Measurements from ENCODE around the gene XRCC5. TPM values are rescaled to one million over a fixed set of nuclear protein-coding genes. Genes with fewer than 3 reads are reported as not detected.
"Not testable (repeated sequence)": the region's sequence is repeated elsewhere in the genome, so short reads cannot be mapped to it uniquely, and the experiment has no call there.

Gene XRCC5
- total RNA-seq, 1 experiment from 2014 or later = 390 TPM

- no peak for DNase-seq (ENCODE audit: low read depth)
These were observed 7.3 kb downstream of the XRCC5 start for GRCh38 chr2:216116418-216116817.

- no peak for DNase-seq (ENCODE audit: low read depth)
These were observed 8.6 kb downstream of the XRCC5 start for GRCh38 chr2:216117561-216118340.

GRCh38 chr2:216118474-216118873 lies 9.3 kb downstream of the XRCC5 start:
- DNase-seq (ENCODE audit: low read depth) = no peak

- DNase-seq (ENCODE audit: low read depth) = no peak
These were observed 10.0 kb downstream of the XRCC5 start for GRCh38 chr2:216119146-216119545.

- no peak for DNase-seq (ENCODE audit: low read depth)
These were observed 10.8 kb downstream of the XRCC5 start for GRCh38 chr2:216119986-216120385.

- DNase-seq (ENCODE audit: low read depth) = no peak
These were observed 12.1 kb downstream of the XRCC5 start for GRCh38 chr2:216121255-216121654.

GRCh38 chr2:216126943-216127342 lies 17.8 kb downstream of the XRCC5 start:
- no peak for DNase-seq (ENCODE audit: low read depth)

GRCh38 chr2:216130346-216130971 lies 21.3 kb downstream of the XRCC5 start:
- no peak for DNase-seq (ENCODE audit: low read depth)

GRCh38 chr2:216131175-216131926 lies 22.2 kb downstream of the XRCC5 start:
- no peak for DNase-seq (ENCODE audit: low read depth)

GRCh38 chr2:216132585-216132984 lies 23.4 kb downstream of the XRCC5 start:
- DNase-seq (ENCODE audit: low read depth) = no peak

- DNase-seq (ENCODE audit: low read depth) = no peak
These were observed 24.2 kb downstream of the XRCC5 start for GRCh38 chr2:216133397-216133796.

GRCh38 chr2:216134958-216135541 lies 25.9 kb downstream of the XRCC5 start:
- DNase-seq (ENCODE audit: low read depth) = no peak

GRCh38 chr2:216139884-216140283 lies 30.7 kb downstream of the XRCC5 start:
- DNase-seq (ENCODE audit: low read depth) = no peak

- not testable (repeated sequence) for DNase-seq (ENCODE audit: low read depth)
These were observed 32.4 kb downstream of the XRCC5 start for GRCh38 chr2:216141516-216141915.

GRCh38 chr2:216142540-216142939 lies 33.4 kb downstream of the XRCC5 start:
- DNase-seq (ENCODE audit: low read depth) = peak; percentile 54

- DNase-seq (ENCODE audit: low read depth) = no peak
These were observed 35.2 kb downstream of the XRCC5 start for GRCh38 chr2:216144372-216144771.

GRCh38 chr2:216144857-216145256 lies 35.7 kb downstream of the XRCC5 start:
- DNase-seq (ENCODE audit: low read depth) = no peak

GRCh38 chr2:216146573-216146972 lies 37.4 kb downstream of the XRCC5 start:
- no peak for DNase-seq (ENCODE audit: low read depth)

GRCh38 chr2:216147172-216148131 lies 38.3 kb downstream of the XRCC5 start:
- no peak for DNase-seq (ENCODE audit: low read depth)

GRCh38 chr2:216148983-216149382 lies 39.8 kb downstream of the XRCC5 start:
- DNase-seq (ENCODE audit: low read depth) = no peak

- peak; percentile 76 for DNase-seq (ENCODE audit: low read depth)
These were observed 40.6 kb downstream of the XRCC5 start for GRCh38 chr2:216149741-216150140.
